Fibroblast of lung (primary cell): Measurements from ENCODE around the gene GNPTG. TPM values are rescaled to one million over a fixed set of nuclear protein-coding genes. Genes with fewer than 3 reads are reported as not detected.

Experiments used
- DNase-seq, 2 donors: peaks; one replicate each; pipeline versions ENCODE4 v3.0.0 to v3.0.0-alpha.2; 2010; ENCODE audit warnings: low read depth in 2 of 2
- H2AFZ ChIP-seq: 2 replicates; pipeline ENCODE4 v1.5.1; 2012; ENCODE audit warnings: low read length, control low read depth, inconsistent platforms
- H3K27ac ChIP-seq: 2 replicates; pipeline ENCODE4 v1.5.1; 2011; ENCODE audit warnings: low read length, control low read depth; ENCODE audit not compliant: insufficient read depth
- H3K27me3 ChIP-seq: 2 replicates; pipeline ENCODE4 v1.5.1; 2011; ENCODE audit warnings: mild to moderate bottlenecking, low read length; ENCODE audit not compliant: control insufficient read depth, insufficient read depth
- H3K36me3 ChIP-seq: 2 replicates; pipeline ENCODE4 v1.5.1; 2011; ENCODE audit warnings: low read length; ENCODE audit not compliant: control insufficient read depth, insufficient read depth
- H3K4me1 ChIP-seq: 2 replicates; pipeline ENCODE4 v1.5.1; 2011; ENCODE audit warnings: low read length; ENCODE audit not compliant: control insufficient read depth, insufficient read depth; ENCODE audit errors: extremely low read depth
- H3K4me2 ChIP-seq: 2 replicates; pipeline ENCODE4 v1.5.1; 2011; ENCODE audit warnings: low read length, control low read depth; ENCODE audit not compliant: insufficient read depth; ENCODE audit errors: extremely low read depth
- H3K4me3 ChIP-seq, 4 experiments: fragments of 200-600 bp in 1 of 4; sonication (generic) in 1 of 4; replicated peaks in 1 of 4; 2 replicates each; pipeline ENCODE4 v1.5.1; 2011 to 2016; ENCODE audit warnings: low read length in 4 of 4, low read depth in 3 of 4, mild to moderate bottlenecking in 3 of 4, control low read depth in 2 of 4, inconsistent platforms in 1 of 4, mixed read lengths in 1 of 4; ENCODE audit not compliant: insufficient read depth in 1 of 4; ENCODE audit errors: control extremely low read depth in 1 of 4
- H3K79me2 ChIP-seq: 2 replicates; pipeline ENCODE4 v1.5.1; 2012; ENCODE audit warnings: mild to moderate bottlenecking, low read length, inconsistent platforms; ENCODE audit not compliant: control insufficient read depth, insufficient read depth
- H3K9ac ChIP-seq: 2 replicates; pipeline ENCODE4 v1.5.1; 2011; ENCODE audit warnings: mild to moderate bottlenecking, low read length, control low read depth; ENCODE audit not compliant: insufficient read depth
- H3K9me3 ChIP-seq: 2 replicates; pipeline ENCODE4 v1.5.1; 2012; ENCODE audit warnings: low read depth, low read length; ENCODE audit not compliant: control insufficient read depth, insufficient read depth
- H4K20me1 ChIP-seq: 2 replicates; pipeline ENCODE4 v1.5.1; 2011; ENCODE audit warnings: low read length; ENCODE audit not compliant: control insufficient read depth, insufficient read depth; ENCODE audit errors: extremely low read depth
- EZH2 ChIP-seq: IDR thresholded peaks from 2 replicates; pipeline ENCODE4 v1.5.1; 2012; ENCODE audit warnings: low read length, control low read depth, mild to moderate bottlenecking; ENCODE audit errors: missing control alignments
- polyA minus RNA-seq: library from RNA; depleted of rRNA, polyadenylated mRNA; stranded (reverse); fragments of >200 nt; gene quantifications from 2 replicates; pipeline ENCODE4 v1.2.3, GENCODE V29; 2011; ENCODE audit warnings: low replicate concordance
- polyA plus RNA-seq, 2 donors: library from polyadenylated mRNA; depleted of rRNA in 1 of 2; stranded (reverse) in 1 of 2; unstranded in 1 of 2; fragments of >200 nt; gene quantifications; 2 replicates each; pipeline ENCODE4 v1.2.1, GENCODE V29; 2011 to 2012; ENCODE audit warnings: missing spikeins in 1 of 2
- total RNA-seq: library from RNA; depleted of rRNA; stranded (reverse); fragments of >200 nt; gene quantifications from 2 replicates; pipeline ENCODE4 v1.2.1, GENCODE V29; 2014
- TF ChIP-seq, protein P1 (sequence below), 2 donors: IDR thresholded peaks in 1 of 2; conservative IDR thresholded peaks in 1 of 2; 1 replicate in 1 of 2; 2 replicates in 1 of 2; pipeline ENCODE4 v1.5.1; 2011 to 2012; ENCODE audit warnings: low read length in 2 of 2, control low read depth in 1 of 2, inconsistent platforms in 1 of 2, low read depth in 1 of 2, mild to moderate bottlenecking in 1 of 2

GNPTG gene
- total RNA-seq (38.8 and 40.8 TPM in 2 replicates), polyA plus RNA-seq (43.2 and 44.6 TPM in 2 replicates), polyA minus RNA-seq (12.8 and 47.4 TPM in 2 replicates)
- polyA plus RNA-seq (2012), result 39.7 and 43.4 TPM in 2 replicates

GRCh38 chr16:1351582-1352362 is at the start of gene GNPTG, which contains the start of gene TSR3:
GNPTG (plus strand) TSS chr16:1351931; CDS start chr16:1351966, 35 bp downstream.
TSR3 (minus strand) TSS chr16:1351878; CDS start chr16:1351804, 74 bp downstream.
- H3K79me2 ChIP-seq, result peaks cover 57% of the 10 kb centered on the region
- H3K9me3 ChIP-seq, result no peaks in the 10 kb centered on the region
- H3K4me1 ChIP-seq, result peaks cover 5% of the 10 kb centered on the region
- peak within 1 kb of the TSS; percentile 82 for H3K9ac ChIP-seq
- H3K36me3 ChIP-seq, result peaks cover 15% of the 10 kb centered on the region
- TF ChIP-seq, protein P1, sequence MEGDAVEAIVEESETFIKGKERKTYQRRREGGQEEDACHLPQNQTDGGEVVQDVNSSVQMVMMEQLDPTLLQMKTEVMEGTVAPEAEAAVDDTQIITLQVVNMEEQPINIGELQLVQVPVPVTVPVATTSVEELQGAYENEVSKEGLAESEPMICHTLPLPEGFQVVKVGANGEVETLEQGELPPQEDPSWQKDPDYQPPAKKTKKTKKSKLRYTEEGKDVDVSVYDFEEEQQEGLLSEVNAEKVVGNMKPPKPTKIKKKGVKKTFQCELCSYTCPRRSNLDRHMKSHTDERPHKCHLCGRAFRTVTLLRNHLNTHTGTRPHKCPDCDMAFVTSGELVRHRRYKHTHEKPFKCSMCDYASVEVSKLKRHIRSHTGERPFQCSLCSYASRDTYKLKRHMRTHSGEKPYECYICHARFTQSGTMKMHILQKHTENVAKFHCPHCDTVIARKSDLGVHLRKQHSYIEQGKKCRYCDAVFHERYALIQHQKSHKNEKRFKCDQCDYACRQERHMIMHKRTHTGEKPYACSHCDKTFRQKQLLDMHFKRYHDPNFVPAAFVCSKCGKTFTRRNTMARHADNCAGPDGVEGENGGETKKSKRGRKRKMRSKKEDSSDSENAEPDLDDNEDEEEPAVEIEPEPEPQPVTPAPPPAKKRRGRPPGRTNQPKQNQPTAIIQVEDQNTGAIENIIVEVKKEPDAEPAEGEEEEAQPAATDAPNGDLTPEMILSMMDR (conservative IDR thresholded peaks at IDR 0.05 in 1 of 2, IDR thresholded peaks at IDR 0.05 in 1 of 2; ENCODE audit: low read depth in 1 of 2, low read length in 2 of 2), result no peak
- TF ChIP-seq EZH2, result no peak
- H3K4me3 ChIP-seq, result peak within 1 kb of the TSS; percentile 78 to 99 (median 96)
- peak; percentile 84 to 89 for DNase-seq
- H3K4me2 ChIP-seq, result peak within 1 kb of the TSS; percentile 87
- peak within 1 kb of the TSS; percentile 63 for H3K27ac ChIP-seq
- H3K27me3 ChIP-seq, result no peaks in the 10 kb centered on the region
- peak within 1 kb of the TSS; percentile 65 for H2AFZ ChIP-seq
- H4K20me1 ChIP-seq, result no peaks in the 10 kb centered on the region

GRCh38 chr16:1305823-1306222 is 45.9 kb upstream of the GNPTG start:
- H3K4me1 ChIP-seq, result no peaks in the 10 kb centered on the region
- no peak for TF ChIP-seq EZH2
- TF ChIP-seq, protein P1 (conservative IDR thresholded peaks at IDR 0.05 in 1 of 2, IDR thresholded peaks at IDR 0.05 in 1 of 2; ENCODE audit: low read depth in 1 of 2, low read length in 2 of 2), result no peak
- H3K4me3 ChIP-seq, result no peak overlapping the region
- H3K4me2 ChIP-seq, result no peak overlapping the region
- H2AFZ ChIP-seq, result no peak overlapping the region
- H3K27me3 ChIP-seq, result no peaks in the 10 kb centered on the region
- H3K79me2 ChIP-seq, result peaks cover 10% of the 10 kb centered on the region
- no peaks in the 10 kb centered on the region for H4K20me1 ChIP-seq
- H3K36me3 ChIP-seq, result no peaks in the 10 kb centered on the region
- H3K9me3 ChIP-seq, result no peaks in the 10 kb centered on the region
- no peak overlapping the region for H3K9ac ChIP-seq
- no peak for DNase-seq
- no peak overlapping the region for H3K27ac ChIP-seq

- Histone ChIP-seq H3K79me2 (peaks cover 15% of the 10 kb centered on the region), H3K9ac (no peak overlapping the region), H3K27ac (no peak overlapping the region), H3K27me3 (no peaks in the 10 kb centered on the region), H3K36me3 (no peaks in the 10 kb centered on the region), H3K4me2 (no peak overlapping the region), H2AFZ (no peak overlapping the region), H4K20me1 (no peaks in the 10 kb centered on the region), H3K4me3 (no peak overlapping the region), H3K9me3 (no peaks in the 10 kb centered on the region), H3K4me1 (peaks cover under 1% of the 10 kb centered on the region)
- no peak for DNase-seq
- TF ChIP-seq, protein P1 (conservative IDR thresholded peaks at IDR 0.05 in 1 of 2, IDR thresholded peaks at IDR 0.05 in 1 of 2; ENCODE audit: low read depth in 1 of 2, low read length in 2 of 2), result no peak
- TF ChIP-seq EZH2, result no peak
These were observed 45.4 kb upstream of the GNPTG start for GRCh38 chr16:1306334-1306733.
